Measurements from ENCODE around the gene KAZALD1.

DNA sequence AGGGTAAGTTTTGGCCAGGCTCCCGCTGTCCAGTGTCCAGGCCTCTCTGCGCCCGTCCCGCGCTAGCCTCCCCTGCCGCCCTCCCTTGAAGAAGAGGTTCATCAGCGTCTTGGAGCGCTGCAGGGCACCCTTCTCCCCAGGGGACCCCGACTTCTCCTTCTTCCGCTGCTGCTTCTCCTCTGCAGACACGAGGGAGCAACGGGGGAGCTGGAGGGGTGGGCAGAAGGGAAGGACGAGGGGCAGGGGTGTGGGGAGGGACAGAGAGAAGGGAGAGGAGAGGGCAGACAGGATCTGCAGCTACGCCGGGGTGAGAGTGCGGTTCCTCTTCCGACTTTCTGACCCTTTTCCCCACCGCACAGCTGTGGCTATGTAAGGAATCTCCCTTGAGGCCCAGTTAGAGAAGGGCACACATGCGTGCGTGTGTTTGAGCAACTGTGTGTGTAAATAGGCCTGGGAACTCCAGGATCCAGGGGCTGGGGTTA lies 43.6 kb upstream of the KAZALD1 start:
- TF ChIP-seq, protein P1, sequence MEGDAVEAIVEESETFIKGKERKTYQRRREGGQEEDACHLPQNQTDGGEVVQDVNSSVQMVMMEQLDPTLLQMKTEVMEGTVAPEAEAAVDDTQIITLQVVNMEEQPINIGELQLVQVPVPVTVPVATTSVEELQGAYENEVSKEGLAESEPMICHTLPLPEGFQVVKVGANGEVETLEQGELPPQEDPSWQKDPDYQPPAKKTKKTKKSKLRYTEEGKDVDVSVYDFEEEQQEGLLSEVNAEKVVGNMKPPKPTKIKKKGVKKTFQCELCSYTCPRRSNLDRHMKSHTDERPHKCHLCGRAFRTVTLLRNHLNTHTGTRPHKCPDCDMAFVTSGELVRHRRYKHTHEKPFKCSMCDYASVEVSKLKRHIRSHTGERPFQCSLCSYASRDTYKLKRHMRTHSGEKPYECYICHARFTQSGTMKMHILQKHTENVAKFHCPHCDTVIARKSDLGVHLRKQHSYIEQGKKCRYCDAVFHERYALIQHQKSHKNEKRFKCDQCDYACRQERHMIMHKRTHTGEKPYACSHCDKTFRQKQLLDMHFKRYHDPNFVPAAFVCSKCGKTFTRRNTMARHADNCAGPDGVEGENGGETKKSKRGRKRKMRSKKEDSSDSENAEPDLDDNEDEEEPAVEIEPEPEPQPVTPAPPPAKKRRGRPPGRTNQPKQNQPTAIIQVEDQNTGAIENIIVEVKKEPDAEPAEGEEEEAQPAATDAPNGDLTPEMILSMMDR (IDR thresholded peaks at IDR 0.05): no peak
- no peak for TF ChIP-seq POLR2A (IDR thresholded peaks at IDR 0.05)
